Tibial nerve (tissue), 4 donors: ENCODE measurements around the gene NFKB1.

Experiments used
- EP300 ChIP-seq, 2 donors: sonication (generic); formaldehyde crosslinking; IDR thresholded peaks; one replicate each; pipeline ENCODE4 v1.6.1; 2017; ENCODE audit warnings: antibody characterized with exemption in 2 of 2, mild to moderate bottlenecking in 1 of 2
- POLR2A ChIP-seq, 2 donors: fragments of 450-650 bp; IDR thresholded peaks; one replicate each; pipeline ENCODE4 v1.6.1; 2017; ENCODE audit warnings: antibody characterized with exemption in 2 of 2, mild to moderate bottlenecking in 2 of 2, moderate library complexity in 2 of 2
- TF ChIP-seq, protein P1 (sequence below), 5 experiments: fragments of 200-600 bp in 3 of 5; fragments of 450-650 bp in 2 of 5; sonication (generic) in 3 of 5; IDR thresholded peaks; one replicate each; pipeline ENCODE4 v1.5.1; 2016 to 2019; ENCODE audit warnings: antibody characterized with exemption in 5 of 5, mild to moderate bottlenecking in 3 of 5, moderate library complexity in 2 of 5

DNA sequence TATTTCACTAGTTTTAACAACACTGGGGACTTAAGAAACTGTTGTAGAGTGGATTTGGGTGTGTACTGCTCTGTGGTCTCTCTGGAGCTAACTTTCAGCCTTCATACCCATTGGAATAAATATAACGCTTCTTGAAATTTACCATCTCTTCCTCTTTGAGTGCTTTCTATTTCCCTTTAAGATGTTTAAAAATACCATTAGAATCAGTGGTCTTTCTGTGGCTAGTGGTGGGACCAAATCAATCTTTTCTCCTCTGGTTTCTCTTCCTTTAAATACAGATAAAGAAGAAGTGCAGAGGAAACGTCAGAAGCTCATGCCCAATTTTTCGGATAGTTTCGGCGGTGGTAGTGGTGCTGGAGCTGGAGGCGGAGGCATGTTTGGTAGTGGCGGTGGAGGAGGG, 92.0 kb downstream of the NFKB1 start:
- TF ChIP-seq POLR2A (IDR thresholded peaks at IDR 0.05), result no peak
- TF ChIP-seq, protein P1, sequence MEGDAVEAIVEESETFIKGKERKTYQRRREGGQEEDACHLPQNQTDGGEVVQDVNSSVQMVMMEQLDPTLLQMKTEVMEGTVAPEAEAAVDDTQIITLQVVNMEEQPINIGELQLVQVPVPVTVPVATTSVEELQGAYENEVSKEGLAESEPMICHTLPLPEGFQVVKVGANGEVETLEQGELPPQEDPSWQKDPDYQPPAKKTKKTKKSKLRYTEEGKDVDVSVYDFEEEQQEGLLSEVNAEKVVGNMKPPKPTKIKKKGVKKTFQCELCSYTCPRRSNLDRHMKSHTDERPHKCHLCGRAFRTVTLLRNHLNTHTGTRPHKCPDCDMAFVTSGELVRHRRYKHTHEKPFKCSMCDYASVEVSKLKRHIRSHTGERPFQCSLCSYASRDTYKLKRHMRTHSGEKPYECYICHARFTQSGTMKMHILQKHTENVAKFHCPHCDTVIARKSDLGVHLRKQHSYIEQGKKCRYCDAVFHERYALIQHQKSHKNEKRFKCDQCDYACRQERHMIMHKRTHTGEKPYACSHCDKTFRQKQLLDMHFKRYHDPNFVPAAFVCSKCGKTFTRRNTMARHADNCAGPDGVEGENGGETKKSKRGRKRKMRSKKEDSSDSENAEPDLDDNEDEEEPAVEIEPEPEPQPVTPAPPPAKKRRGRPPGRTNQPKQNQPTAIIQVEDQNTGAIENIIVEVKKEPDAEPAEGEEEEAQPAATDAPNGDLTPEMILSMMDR (IDR thresholded peaks at IDR 0.05), result no peak
- no peak for TF ChIP-seq EP300 (IDR thresholded peaks at IDR 0.05)
